ENCODE results near the gene KIAA0586. TPM values are rescaled to one million over a fixed set of nuclear protein-coding genes. Genes with fewer than 3 reads are reported as not detected.

KIAA0586 gene
- total and polyA plus RNA-seq, 2 donors (not counting 3 experiments of a cell fraction or from before 2014, with no cell fraction given) = 7.4 to 25.9 TPM

GRCh38 chr14:58572473-58572853 is 144.9 kb downstream of the KIAA0586 start:
- dilution Hi-C loops (cut with MboI; ENCODE audit: extremely low pct_ligation_motif_present, low sequenced_read_pairs) (no loop called here), intact Hi-C loops (cut with micrococcal nuclease) (no loop called here)
- TF ChIP-seq MYC (IDR thresholded peaks at IDR 0.05; ENCODE audit: low read depth, low read length) (no peak), POLR2AphosphoS5 (IDR thresholded peaks at IDR 0.05; ENCODE audit: insufficient read depth, low read depth, low read length) (no peak)
- no peaks in the 10 kb centered on the region for H3K36me3 ChIP-seq (ENCODE audit: control insufficient read depth in 2 of 2, extremely low read depth in 1 of 2, insufficient read depth in 2 of 2, low read length in 2 of 2)
- H3K9me1 ChIP-seq (replicated peaks; ENCODE audit: control insufficient read depth, extremely low read depth, insufficient read depth, low read length) = no peaks in the 10 kb centered on the region
- H3K79me2 ChIP-seq (ENCODE audit: control insufficient read depth, insufficient read depth, low read length) = no peaks in the 10 kb centered on the region
- H4K20me1 ChIP-seq (replicated peaks; ENCODE audit: control insufficient read depth, extremely low read depth, insufficient read depth, low read length) = no peaks in the 10 kb centered on the region
- H3K27me3 ChIP-seq (ENCODE audit: control insufficient read depth in 2 of 2, insufficient read depth in 2 of 2, low read length in 2 of 2) = peaks cover 3 to 4% of the 10 kb centered on the region in 2 experiments
- no peak overlapping the region for H2AFZ ChIP-seq (ENCODE audit: low read depth, low read length)
- no peak overlapping the region for H3K27ac ChIP-seq (ENCODE audit: insufficient read depth, low read depth, low read length)
- no peak overlapping the region for H3K9ac ChIP-seq (replicated peaks; ENCODE audit: extremely low read depth, insufficient read depth, low read length)
- no peak overlapping the region for H3K4me3 ChIP-seq (replicated peaks in 1 of 3; ENCODE audit: insufficient read depth in 1 of 3, low read depth in 1 of 3, low read length in 3 of 3)
- FAIRE-seq (no peak), DNase-seq (ENCODE audit: low read depth, low spot score) (no peak)
- no TSS peak for BruUV-seq (replicated peaks)
- no peaks in the 10 kb centered on the region for H3K4me1 ChIP-seq (ENCODE audit: control insufficient read depth, extremely low read depth, insufficient read depth, low read length)
- ChIA-PET CTCF (interaction anchor here (1.2 kb wide), 1 partner anchor 49 kb away, joined by 3 read pairs; no protein-coding TSS in a partner anchor), POLR2A (no interaction called here)
- no peaks in the 10 kb centered on the region for H3K9me3 ChIP-seq (replicated peaks; ENCODE audit: control insufficient read depth, insufficient read depth, low read length)
- H3K4me2 ChIP-seq (ENCODE audit: insufficient read depth, low read length) = no peak overlapping the region

GRCh38 chr14:58572863-58573262 is 145.3 kb downstream of the KIAA0586 start:
- no peaks in the 10 kb centered on the region for H3K9me3 ChIP-seq (replicated peaks; ENCODE audit: control insufficient read depth, insufficient read depth, low read length)
- dilution Hi-C loops (cut with MboI; ENCODE audit: extremely low pct_ligation_motif_present, low sequenced_read_pairs) (no loop called here), intact Hi-C loops (cut with micrococcal nuclease) (no loop called here)
- H3K9me1 ChIP-seq (replicated peaks; ENCODE audit: control insufficient read depth, extremely low read depth, insufficient read depth, low read length) = no peaks in the 10 kb centered on the region
- no peak for TF ChIP-seq MYC (IDR thresholded peaks at IDR 0.05; ENCODE audit: low read depth, low read length)
- ChIA-PET POLR2A (no interaction called here), CTCF (interaction anchor here (1.2 kb wide), 1 partner anchor 49 kb away, joined by 3 read pairs; no protein-coding TSS in a partner anchor)
- H3K4me2 ChIP-seq (ENCODE audit: insufficient read depth, low read length) = no peak overlapping the region
- H3K36me3 ChIP-seq (ENCODE audit: control insufficient read depth in 2 of 2, extremely low read depth in 1 of 2, insufficient read depth in 2 of 2, low read length in 2 of 2) = no peaks in the 10 kb centered on the region
- no peak overlapping the region for H2AFZ ChIP-seq (ENCODE audit: low read depth, low read length)
- no peaks in the 10 kb centered on the region for H3K79me2 ChIP-seq (ENCODE audit: control insufficient read depth, insufficient read depth, low read length)
- DNase-seq (ENCODE audit: low read depth, low spot score) (no peak), FAIRE-seq (no peak)
- no peak overlapping the region for H3K27ac ChIP-seq (ENCODE audit: insufficient read depth, low read depth, low read length)
- H3K27me3 ChIP-seq (ENCODE audit: control insufficient read depth in 2 of 2, insufficient read depth in 2 of 2, low read length in 2 of 2) = peaks cover 3 to 4% of the 10 kb centered on the region in 2 experiments
- no peak overlapping the region for H3K9ac ChIP-seq (replicated peaks; ENCODE audit: extremely low read depth, insufficient read depth, low read length)
- BruUV-seq (replicated peaks) = no TSS peak
- no peaks in the 10 kb centered on the region for H3K4me1 ChIP-seq (ENCODE audit: control insufficient read depth, extremely low read depth, insufficient read depth, low read length)
- no peak overlapping the region for H3K4me3 ChIP-seq (replicated peaks in 1 of 3; ENCODE audit: insufficient read depth in 1 of 3, low read depth in 1 of 3, low read length in 3 of 3)
- H4K20me1 ChIP-seq (replicated peaks; ENCODE audit: control insufficient read depth, extremely low read depth, insufficient read depth, low read length) = no peaks in the 10 kb centered on the region
